ENCODE data around the gene SH3PXD2A.

DNA sequence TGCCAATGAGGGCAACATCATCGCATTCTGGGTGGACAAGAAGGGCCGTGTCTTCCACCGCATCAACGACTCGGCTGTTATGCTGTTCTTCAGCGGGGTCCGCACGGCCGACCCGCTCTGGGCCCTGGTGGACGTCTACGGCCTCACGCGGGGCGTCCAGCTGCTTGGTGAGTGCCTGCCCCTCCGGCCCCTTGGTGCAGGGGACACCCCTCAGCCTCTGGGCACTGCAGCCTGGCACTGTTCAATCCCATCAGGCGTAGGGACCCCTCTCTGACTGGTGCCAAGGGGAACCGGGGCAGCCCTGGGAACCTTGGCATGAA is 283.8 kb downstream of the SH3PXD2A start:
- TF ChIP-seq YY1 (tag by site-specific recombination; IDR thresholded peaks at IDR 0.05) (no peak), ZNF660 (tag by site-specific recombination; IDR thresholded peaks at IDR 0.05) (no peak), ZNF10 (tag by site-specific recombination; IDR thresholded peaks at IDR 0.05) (no peak), PRDM6 (tag by site-specific recombination; IDR thresholded peaks at IDR 0.05) (no peak), ZNF112 (tag by site-specific recombination; IDR thresholded peaks at IDR 0.05) (no peak), ZNF645 (tag by site-specific recombination; IDR thresholded peaks at IDR 0.05) (no peak), CTCF (tag by site-specific recombination; IDR thresholded peaks at IDR 0.05) (no peak), ZNF518A (tag by site-specific recombination; conservative IDR thresholded peaks at IDR 0.05; ENCODE audit: low read depth) (no peak), ZNF580 (tag by site-specific recombination; IDR thresholded peaks at IDR 0.05) (no peak), ZNF132 (tag by site-specific recombination; IDR thresholded peaks at IDR 0.05; ENCODE audit: borderline replicate concordance) (no peak), ZNF24 (tag by site-specific recombination; IDR thresholded peaks at IDR 0.05) (no peak), ZNF623 (tag by site-specific recombination; IDR thresholded peaks at IDR 0.05) (no peak)
- TF ChIP-seq, protein P1, sequence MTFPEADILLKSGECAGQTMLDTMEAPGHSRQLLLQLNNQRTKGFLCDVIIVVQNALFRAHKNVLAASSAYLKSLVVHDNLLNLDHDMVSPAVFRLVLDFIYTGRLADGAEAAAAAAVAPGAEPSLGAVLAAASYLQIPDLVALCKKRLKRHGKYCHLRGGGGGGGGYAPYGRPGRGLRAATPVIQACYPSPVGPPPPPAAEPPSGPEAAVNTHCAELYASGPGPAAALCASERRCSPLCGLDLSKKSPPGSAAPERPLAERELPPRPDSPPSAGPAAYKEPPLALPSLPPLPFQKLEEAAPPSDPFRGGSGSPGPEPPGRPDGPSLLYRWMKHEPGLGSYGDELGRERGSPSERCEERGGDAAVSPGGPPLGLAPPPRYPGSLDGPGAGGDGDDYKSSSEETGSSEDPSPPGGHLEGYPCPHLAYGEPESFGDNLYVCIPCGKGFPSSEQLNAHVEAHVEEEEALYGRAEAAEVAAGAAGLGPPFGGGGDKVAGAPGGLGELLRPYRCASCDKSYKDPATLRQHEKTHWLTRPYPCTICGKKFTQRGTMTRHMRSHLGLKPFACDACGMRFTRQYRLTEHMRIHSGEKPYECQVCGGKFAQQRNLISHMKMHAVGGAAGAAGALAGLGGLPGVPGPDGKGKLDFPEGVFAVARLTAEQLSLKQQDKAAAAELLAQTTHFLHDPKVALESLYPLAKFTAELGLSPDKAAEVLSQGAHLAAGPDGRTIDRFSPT (tag by site-specific recombination; IDR thresholded peaks at IDR 0.05) = no peak
- TF ChIP-seq, protein P2, sequence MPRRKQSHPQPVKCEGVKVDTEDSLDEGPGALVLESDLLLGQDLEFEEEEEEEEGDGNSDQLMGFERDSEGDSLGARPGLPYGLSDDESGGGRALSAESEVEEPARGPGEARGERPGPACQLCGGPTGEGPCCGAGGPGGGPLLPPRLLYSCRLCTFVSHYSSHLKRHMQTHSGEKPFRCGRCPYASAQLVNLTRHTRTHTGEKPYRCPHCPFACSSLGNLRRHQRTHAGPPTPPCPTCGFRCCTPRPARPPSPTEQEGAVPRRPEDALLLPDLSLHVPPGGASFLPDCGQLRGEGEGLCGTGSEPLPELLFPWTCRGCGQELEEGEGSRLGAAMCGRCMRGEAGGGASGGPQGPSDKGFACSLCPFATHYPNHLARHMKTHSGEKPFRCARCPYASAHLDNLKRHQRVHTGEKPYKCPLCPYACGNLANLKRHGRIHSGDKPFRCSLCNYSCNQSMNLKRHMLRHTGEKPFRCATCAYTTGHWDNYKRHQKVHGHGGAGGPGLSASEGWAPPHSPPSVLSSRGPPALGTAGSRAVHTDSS (tag by site-specific recombination; IDR thresholded peaks at IDR 0.05) = no peak
